GM19023 (cell line): ENCODE results near the gene PATJ.
"Not testable (repeated sequence)": the region's sequence is repeated elsewhere in the genome, so short reads cannot be mapped to it uniquely, and the experiment has no call there.

ENCODE experiments used
- ATAC-seq: cut with Tn5 transposase; IDR thresholded peaks from one replicate; pipeline ENCODE4 v1.9.1; 2021; ENCODE audit warnings: mild to moderate bottlenecking, moderate library complexity; ENCODE audit not compliant: unreplicated experiment

Gene PATJ

DNA sequence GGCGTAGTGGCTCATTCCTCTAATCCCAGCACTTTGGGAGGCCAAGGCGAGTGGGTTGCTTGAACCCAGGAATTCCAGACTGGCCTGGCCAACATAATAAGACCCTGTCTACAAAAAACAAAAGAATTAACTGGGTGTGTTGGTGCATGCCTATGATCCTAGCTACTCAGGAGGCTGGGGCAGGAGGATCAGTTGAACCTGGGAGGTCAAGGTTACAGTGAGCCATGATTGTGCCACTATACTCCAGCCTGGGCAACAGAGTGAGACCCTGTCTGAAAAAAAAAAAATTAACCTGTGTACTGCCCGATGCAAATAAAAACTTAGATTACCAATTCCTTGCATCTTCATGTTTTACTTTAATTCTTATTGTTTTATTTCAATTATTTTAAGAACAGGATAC lies 193.2 kb downstream of the PATJ start:
- no peak for ATAC-seq

DNA sequence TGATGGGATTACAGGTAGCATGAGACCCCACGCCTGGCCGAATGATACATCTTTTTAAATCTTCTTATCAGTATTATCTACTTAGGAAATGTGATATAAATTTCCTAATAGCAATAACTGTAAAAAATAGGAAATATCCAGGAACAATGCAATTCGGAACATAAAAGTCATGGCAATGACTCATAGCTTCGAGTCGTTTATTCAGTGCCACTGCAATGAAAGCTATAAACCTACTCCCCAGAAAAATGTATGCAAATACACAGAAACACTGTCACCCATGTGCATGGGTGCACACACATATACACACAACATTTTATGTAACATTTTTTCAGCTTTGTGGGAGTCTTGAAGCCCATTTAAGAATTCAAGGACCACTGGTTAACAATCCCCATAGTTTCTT lies 194.6 kb downstream of the PATJ start:
- no peak for ATAC-seq

DNA sequence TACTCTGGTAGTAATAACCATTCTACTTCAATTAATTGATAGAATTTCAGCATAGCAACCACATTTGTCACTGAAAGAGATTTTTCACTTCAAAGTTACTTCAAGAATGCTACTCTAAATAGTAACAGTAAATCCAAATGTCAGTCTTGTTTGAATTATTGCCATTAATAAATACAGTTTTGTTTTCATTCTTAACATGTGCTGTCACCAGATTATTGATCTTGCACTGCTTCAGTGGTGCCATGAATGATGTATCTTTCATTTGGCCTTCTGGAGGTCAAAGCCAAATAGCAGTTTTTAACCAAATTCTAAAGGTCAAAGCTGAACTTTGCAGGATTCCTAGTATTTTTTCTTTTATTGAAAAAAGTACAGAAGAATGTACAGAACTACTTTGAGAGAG lies 199.5 kb downstream of the PATJ start:
- no peak for ATAC-seq

DNA sequence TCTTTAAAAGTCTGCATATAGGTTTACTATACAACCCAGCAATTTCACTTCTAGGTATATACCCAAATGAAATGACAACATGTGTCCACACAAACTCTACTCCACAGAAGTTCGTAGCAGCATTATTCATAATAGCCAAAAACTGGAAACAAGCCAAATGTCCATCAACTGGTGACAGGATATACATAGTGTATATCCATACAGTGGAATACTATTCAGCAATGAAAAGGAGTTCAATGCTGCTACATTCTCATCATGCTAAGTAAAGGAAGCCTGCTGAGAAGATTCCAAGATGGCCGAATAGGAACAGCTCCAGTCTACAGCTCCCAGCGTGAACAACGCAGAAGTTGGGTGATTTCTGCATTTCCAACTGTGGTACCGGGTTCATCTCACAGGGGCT lies 200.6 kb downstream of the PATJ start:
- no peak for ATAC-seq

DNA sequence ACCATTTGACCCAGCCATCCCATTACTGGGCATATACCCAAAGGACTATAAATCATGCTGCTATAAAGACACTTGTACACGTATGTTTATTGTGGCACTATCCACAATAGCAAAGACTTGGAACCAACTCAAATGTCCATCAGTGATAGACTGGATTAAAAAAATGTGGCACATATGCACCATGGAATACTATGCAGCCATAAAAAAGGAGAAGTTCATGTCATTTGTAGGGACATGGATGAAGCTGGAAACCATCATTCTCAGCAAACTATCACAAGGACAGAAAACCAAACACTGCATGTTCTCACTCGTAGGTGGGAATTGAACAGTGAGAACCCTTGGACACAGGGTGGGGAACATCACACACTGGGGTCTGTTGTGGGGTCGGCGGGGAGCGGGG lies 206.4 kb downstream of the PATJ start:
- not testable (repeated sequence) for ATAC-seq

DNA sequence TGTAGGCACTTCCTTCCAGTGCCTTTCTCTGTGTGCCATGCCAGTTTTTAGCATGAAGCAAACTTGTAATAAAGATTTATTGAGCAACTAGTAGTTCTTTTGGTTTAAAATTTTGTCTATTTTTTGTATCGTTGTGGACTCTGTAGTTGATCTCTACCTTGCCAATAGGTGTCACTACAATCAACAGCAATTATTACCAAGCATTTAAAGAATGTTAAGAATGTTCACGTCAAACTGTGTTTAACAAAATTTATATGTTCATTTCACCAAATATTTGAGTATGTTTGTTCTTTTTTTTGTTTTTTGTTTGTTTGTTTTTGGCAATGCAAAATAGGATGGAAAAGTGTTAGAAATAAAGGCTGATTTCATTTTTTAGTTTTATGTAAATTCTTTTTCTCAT lies 208.1 kb downstream of the PATJ start:
- ATAC-seq: no peak

DNA sequence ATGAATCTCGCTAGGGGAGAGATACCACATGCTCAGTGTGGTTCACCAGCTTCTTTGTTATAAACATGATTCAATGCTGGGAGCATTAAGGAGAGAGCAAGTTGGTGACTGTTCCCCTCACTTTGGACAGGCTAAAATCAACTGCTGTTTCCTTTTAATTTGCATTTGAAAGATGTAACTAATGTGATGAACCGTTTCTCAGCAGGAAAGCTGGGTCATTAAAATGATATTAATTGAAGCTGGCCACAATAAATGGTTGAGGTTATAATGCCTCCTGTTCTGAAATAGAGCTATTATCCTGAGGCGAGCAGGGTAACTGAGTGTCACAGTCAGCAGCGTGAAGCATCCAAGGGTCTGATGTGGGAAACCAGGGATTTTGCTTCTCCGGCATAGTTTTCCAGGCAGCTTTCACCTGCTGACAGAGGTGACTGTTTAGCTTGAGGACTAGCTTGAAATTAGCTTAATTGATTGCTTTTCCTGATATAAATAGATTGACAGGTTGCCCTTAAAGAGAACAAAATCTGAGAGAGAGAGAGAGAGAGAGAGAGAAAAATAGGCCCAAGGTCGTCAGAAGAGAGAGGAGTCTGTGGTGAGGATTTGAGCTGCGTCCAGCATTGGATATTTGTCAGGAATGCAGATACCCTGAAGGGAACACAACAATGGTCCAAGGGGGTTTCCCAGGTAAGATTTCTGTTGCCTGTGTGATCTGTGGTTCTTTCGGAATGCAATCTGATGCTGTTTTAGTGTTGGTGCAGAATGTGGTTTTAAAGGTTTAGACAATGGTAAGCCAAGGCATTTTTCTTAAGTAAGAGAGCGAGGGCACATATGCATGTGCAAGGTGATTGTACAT lies 209.7 kb downstream of the PATJ start:
- ATAC-seq: no peak

DNA sequence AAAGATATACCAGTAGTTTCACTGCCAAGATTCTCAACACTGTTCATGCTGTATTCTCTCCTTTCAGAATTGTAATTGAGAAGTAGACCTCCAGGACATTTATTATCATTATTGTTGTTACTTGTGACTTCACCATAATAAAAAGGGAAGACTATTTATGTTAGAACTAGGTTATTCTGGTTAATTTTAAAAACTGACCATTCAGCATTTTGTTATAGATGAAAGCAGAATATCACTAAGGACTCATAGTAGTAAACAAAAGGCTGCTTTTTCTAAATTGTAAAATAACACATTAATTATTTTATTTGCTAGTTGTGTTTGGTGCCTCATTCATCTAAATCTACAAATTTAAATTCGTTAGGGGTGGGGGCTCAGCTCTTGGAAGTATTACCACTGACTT lies 210.4 kb downstream of the PATJ start:
- no peak for ATAC-seq

DNA sequence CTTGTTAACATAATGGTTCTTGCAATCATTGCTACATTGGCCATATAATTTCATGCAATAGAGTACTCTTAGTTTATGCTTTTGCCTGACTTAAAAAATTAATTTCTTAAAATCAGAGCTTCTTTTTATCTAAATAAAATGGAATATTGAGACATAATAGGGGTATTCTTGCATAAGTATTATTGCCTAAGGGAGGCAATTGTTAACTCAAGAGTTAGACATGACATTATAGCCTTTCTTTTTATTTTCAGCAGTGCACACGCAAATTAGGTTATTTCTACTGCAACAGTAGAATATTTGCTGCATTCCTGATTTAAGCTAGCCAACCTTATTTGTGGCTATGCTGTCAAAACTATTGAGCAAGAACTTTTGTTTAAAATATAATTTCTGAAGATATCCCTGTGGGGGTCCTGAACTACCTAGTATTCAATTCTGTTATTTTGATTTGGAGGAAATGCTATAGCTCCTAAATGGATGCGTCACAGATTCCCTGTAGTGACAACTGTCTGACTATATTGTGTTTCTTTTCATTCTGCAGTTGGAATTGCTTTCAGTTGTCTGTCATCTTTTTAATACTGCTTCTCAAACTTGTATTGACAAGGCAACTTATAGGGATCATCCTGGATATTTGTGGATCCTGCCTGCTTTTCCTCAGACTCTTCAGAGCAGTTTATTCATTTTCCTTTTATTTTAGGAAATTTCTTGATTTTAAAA lies 211.0 kb downstream of the PATJ start:
- no peak for ATAC-seq

DNA sequence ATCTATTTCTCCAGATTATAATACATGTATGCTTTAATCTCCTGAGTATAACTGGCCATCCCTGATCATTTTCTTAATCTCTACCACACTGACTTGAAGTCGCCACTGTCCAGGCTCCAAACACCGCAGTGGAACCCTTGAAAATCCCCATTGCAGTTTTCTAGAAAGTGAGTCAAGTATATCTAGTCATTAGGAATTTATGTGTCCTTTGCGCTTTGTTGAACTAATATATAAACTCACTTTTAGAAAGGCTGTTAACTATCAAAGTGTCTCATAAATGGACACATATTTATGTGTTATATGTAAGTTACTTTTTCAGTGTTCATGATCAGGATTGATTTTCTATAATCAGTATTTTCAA lies 211.5 kb downstream of the PATJ start:
- no peak for ATAC-seq

DNA sequence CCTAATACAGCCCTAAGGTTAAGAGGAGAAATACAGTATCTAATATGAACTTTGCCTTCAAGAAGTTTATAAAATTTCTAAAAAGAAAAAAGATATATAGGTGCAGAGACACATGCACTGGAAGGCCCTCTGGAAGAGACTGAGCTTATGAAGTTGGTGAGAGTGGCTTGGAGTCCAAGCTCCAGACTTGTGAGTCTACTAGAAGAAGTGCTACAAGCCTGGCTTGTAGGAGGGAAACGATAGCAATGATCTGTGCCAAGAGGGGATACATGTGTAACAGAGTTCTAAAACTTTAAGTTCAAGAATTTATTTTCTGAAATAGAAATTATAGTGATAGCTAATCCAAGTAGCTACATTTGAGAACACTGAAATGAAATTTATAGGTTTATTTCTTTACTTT lies 213.0 kb downstream of the PATJ start:
- no peak for ATAC-seq

DNA sequence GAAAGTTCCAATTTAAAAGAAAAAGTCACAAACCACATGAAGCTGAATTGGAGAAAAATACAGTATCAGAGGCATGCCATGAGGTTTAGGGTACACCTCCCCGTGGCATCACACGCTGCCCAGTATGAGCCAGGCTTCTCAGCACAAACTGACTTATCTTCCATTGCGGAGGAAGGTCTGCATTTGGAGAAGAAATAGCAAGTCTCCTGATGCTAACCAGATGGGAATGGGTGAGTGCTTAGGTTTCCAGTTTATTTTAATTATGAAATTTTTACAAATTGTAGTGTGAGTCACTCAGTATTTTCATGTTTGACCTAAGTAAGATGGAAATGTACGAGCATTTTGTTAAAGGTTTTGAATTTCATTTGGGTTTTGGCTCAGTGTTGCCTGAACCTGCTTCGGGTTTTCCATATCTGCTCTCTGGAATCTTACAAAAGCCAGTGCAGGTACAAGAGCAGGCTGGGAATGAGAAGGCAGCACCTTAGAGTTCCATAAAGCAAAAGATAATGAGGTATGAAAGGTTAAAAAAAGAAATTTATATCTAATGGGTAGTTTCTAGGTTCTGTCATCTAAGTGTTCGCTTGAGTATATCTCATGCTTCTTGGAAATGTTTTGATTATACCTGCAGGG lies 213.9 kb downstream of the PATJ start:
- no peak for ATAC-seq

DNA sequence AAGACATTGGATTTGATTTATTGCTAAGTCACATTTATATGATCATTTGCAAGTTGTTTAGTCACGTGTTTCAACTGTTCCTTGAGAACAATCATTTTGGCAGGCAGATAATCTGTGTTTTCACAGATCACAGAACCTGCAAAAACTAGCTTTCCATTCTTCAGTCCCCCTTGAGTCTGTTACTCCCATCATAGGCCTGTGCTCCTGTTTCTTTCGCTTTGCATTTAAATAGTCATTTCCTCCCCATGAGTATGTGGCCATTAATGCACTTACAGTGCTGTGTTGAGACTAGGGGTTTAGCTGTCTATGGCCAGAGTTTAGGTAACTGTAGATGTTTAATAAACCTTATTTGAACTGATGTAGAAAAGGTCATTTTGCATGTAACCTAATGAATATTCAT lies 214.5 kb downstream of the PATJ start:
- no peak for ATAC-seq

DNA sequence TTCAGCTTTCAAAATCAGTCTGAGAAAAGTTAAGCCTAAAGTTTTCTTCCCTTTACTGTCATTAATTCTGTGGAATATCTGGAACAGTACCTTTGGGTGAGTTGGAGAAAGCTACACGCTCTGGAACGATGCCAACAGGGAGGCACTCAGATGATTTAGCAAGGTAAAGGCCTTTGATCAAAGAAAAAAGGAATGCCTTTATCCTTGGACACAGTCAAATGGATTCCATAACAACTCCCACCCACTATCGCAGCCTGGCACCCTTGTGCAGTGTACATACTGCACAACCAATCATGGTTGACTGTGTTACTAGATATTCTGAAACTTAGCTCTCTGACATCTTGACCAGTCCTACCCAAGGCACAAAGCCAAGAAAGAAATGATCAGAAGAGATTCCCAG lies 218.7 kb downstream of the PATJ start:
- ATAC-seq: no peak

DNA sequence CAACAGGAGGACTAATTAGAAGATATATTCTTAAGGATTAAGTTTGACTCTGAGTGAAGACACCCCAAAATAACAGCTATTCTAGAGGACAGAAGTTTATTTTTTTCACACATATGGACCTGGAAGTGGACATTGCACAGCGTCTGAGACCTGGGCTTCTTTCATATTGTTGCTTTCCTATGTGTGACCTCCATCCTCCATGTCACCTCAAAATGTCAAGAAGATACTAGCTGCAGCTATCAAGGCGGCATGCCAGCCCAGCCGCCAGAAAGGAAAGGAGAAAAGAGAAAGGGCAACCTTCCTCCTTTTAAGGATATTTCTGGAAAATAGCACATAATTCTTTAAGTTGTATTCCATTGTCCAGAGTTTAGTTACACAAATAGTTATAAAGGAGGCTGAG lies 220.4 kb downstream of the PATJ start:
- ATAC-seq: no peak

DNA sequence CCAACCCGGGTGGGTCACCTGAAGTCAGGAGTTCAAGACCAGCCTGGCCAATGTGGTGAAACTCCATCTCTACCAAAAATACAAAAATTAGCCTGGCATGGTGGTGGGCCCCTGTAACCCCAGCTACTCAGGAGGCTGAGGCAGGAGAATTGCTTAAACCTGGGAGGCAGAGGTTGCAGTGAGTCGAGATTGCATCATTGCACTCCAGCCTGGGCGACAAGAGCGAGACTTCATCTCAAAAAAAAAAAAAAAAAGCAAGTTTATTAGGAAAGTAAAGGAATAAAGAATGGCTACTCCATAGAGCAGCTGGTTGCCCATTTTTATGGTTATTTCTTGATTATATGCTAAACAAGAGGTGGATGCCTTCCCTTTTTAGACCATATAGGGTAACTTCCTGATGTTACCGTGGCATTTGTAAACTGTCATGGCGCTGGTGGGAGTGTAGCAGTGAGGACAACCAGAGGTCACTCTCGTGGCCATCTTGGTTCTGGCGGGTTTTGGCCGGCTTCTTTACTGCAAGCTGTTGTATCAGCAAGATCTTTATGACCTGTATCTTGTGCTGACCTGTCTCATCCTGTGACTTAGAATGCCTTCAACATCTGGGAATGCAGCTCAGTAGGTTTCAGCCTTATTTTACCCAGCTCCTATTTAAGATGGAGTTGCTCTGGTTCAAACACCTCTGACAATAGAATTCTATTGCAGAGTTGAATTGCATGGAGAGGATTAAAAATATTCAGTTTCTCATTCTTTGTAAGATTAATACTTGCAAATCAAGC lies 224.4 kb downstream of the PATJ start:
- ATAC-seq: not testable (repeated sequence)

DNA sequence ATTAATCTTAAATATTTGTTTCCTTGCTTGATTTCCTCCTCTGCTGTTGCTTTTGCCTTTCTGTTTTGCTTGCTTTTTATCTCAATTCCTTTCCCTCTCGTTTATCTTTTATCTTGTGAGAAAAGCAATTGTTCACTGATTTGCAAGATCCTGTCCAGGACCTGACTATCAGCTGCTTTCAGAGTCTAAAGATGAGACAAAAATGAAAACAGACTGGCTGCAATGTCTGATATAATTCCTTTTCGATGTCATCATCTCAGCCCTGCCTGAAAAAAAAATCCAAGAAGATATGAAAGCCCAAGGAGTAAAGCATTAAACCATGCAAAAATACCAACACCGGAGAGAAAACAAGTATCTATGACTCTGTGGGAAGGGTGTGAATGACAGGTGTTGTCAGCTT lies 225.5 kb downstream of the PATJ start:
- ATAC-seq: no peak

DNA sequence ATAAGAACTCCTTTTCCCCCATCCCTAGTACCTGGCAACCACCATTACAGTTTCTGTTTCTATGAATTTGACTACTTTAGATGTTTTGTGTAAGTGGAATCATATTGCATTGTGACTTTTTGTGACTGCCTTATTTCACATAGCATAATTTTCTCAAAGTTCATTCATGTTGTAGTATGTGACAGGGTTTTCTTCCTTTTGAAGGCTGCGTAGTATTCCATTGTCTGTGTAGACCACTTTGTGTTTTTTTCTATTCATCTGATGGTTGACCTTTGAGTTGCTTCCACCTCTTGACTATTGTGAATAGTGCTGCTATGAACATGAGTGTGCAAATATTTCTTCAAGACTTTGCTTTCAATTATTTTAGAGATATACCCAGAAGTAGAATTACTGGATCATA lies 226.6 kb downstream of the PATJ start:
- no peak for ATAC-seq

DNA sequence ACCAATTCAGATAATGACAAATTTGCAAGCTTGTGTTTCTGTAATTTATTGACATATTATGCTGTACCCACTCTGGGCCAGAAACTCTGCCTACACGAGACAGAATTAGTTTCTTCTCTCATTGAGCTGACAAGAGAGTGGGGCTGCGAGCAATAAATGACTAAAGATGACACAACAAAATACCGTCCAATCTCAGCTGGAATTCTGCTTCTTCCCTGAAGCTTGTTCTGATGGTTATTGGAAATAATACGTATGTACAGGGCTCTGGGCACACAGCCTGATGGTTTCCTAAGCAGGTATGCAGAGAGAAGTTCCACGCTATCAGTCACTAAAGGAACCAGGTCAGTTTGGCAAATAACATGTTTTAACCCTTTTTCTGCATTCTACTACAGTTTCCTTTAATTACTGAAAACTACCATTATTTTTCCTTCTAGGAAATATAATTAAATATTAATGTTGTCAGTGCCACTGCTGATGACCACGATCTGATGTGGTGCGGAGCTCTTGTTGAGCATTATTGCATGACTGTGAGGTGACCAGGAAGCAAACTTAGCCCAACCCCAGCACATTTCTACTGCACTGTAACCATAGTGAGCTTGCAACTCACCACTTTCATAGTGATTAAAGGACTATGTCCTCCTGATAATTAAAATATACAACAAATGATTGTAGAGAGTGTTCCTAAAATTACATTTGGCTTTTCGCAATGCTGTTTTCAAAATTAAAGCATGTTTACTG lies 231.0 kb downstream of the PATJ start:
- no peak for ATAC-seq

DNA sequence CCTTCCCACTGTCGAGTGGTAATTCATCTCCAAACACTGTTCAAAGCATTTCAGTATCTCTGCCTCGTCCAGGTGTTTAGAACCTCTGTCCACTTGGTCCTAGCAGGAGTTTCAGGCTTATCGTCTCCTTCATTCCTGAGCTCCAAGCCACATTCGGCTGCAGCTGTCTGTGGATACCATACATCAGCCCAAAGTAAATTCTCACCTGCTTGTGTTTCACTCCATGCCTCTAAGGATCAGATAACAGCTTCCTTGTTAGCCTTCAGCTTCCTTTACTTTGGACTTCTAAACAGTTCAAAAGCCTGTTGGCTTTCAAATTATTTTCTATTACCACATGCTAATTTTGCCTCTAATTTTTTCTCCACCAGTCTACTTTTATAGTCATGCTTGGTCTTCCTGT lies 233.4 kb downstream of the PATJ start:
- no peak for ATAC-seq

DNA sequence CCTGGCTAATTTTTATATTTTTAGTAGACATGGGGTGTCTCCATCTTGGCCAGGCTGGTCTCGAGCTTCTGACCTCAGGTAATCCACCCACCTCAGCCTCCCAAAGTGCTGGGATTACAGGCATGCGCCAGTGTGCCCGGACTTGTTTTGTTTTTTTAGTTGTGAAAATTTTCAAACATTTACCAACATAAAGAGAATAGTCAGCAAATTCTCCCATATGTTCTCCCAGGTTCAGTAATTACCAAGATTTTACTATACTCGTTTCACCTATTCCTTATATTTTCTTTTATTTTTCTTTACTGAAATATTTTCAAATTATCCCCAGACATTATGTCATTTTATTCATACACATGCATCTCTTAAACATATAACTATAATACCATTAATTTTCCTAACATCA lies 234.3 kb downstream of the PATJ start:
- ATAC-seq: no peak
